Suprapubic skin (tissue), 4 donors: ENCODE results near the gene CD44. TPM values are rescaled to one million over a fixed set of nuclear protein-coding genes. Genes with fewer than 3 reads are reported as not detected.

Source experiments
- DNase-seq, 2 donors: peaks; one replicate each; pipeline ENCODE4 v3.0.0-alpha.2; 2019; ENCODE audit warnings: low spot score in 2 of 2
- H3K27ac ChIP-seq: fragments of 200-600 bp; sonication (generic); one replicate; pipeline ENCODE4 v1.5.1; 2019
- H3K27me3 ChIP-seq: fragments of 200-600 bp; sonication (generic); one replicate; pipeline ENCODE4 v1.5.1; 2019
- H3K36me3 ChIP-seq: fragments of 200-600 bp; sonication (generic); one replicate; pipeline ENCODE4 v1.5.1; 2019
- H3K4me1 ChIP-seq: fragments of 200-600 bp; sonication (generic); one replicate; pipeline ENCODE4 v1.5.1; 2019
- H3K4me3 ChIP-seq: fragments of 200-600 bp; sonication (generic); one replicate; pipeline ENCODE4 v1.5.1; 2019; ENCODE audit warnings: mild to moderate bottlenecking
- H3K9me3 ChIP-seq: fragments of 200-600 bp; sonication (generic); one replicate; pipeline ENCODE4 v1.5.1; 2019
- EP300 ChIP-seq: sonication (generic); formaldehyde crosslinking; IDR thresholded peaks from one replicate; pipeline ENCODE4 v1.6.1; 2017; ENCODE audit warnings: antibody characterized with exemption
- POLR2A ChIP-seq, 2 donors: fragments of 450-650 bp; IDR thresholded peaks; one replicate each; pipeline ENCODE4 v1.6.1; 2017; ENCODE audit warnings: antibody characterized with exemption in 2 of 2, mild to moderate bottlenecking in 2 of 2, moderate library complexity in 2 of 2
- POLR2AphosphoS5 ChIP-seq, 3 donors: sonication (generic); formaldehyde crosslinking; IDR thresholded peaks; one replicate each; pipeline ENCODE4 v1.6.1; 2017; ENCODE audit warnings: antibody characterized with exemption in 3 of 3
- whole genome bisulfite sequencing: methylation state at CpG from one replicate; pipeline ENCODE4 v1.1.5; 2018; 5-methylcytosine and 5-hydroxymethylcytosine counted together
- total RNA-seq, 4 donors: library from RNA; depleted of rRNA; stranded (reverse); fragments of >200 nt; gene quantifications; one replicate each; pipeline ENCODE4 v1.1.0, GENCODE V29; 2016
- TF ChIP-seq, protein P1 (sequence below), 2 donors: fragments of 200-600 bp in 1 of 2; fragments of 450-650 bp in 1 of 2; sonication (generic) in 1 of 2; IDR thresholded peaks; one replicate each; pipeline ENCODE4 v1.5.1; 2016 to 2019; ENCODE audit warnings: antibody characterized with exemption in 2 of 2, mild to moderate bottlenecking in 1 of 2, moderate library complexity in 1 of 2

Gene CD44
- total RNA-seq, 4 donors from 2014 or later = 1,361 to 2,207 (median 1,502) TPM

DNA sequence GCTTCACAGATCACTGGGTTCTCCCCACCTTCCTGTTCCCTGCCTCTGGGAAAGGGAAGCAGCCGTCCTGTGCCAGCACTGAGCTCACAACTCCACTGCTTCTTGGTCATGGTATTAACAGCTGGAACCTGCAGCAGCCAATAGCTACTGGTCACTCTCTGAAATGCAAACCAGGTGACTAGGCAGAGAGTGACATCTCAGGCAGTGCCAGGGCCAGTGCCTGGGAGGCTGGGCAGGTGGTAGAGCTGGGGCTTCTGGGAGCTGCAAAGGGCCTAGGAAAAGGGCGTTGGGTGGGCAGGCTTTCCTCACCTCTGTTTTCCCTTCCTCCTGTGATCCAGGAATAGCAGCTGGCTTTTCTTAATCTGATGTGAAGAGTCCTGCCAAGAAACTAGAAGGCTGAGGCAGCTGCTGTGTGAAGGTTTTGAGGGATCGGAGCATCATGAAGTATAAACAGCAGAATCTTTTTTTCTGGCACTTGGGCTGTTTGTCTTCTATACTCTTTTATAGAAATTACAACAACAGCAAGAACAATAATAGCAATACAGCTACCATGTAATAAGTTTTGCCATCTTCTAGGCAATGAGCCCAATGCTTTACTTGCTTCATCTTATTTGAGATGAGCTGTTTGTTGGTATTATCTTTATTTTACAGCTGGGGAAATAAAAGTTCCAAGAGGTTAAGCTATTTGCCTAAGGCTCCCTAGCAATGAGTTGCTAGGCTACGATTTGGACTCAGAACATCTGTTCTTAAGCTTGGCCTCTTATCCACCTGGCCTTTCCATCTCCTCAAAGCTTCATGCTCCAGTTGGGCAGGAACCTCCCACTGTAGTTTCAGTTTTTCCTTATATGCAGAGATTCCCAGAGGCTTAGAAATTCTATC is 22.0 kb upstream of the CD44 start:
- no peak for DNase-seq
- Histone ChIP-seq H3K4me3 (no peak overlapping the region), H3K4me1 (peaks cover 32% of the 10 kb centered on the region), H3K27me3 (no peaks in the 10 kb centered on the region), H3K9me3 (no peaks in the 10 kb centered on the region), H3K36me3 (no peaks in the 10 kb centered on the region), H3K27ac (peak overlapping the region; percentile 76)
- WGBS = 41% methylated on average over 3 of the region's 4 CpGs
- TF ChIP-seq, protein P1, sequence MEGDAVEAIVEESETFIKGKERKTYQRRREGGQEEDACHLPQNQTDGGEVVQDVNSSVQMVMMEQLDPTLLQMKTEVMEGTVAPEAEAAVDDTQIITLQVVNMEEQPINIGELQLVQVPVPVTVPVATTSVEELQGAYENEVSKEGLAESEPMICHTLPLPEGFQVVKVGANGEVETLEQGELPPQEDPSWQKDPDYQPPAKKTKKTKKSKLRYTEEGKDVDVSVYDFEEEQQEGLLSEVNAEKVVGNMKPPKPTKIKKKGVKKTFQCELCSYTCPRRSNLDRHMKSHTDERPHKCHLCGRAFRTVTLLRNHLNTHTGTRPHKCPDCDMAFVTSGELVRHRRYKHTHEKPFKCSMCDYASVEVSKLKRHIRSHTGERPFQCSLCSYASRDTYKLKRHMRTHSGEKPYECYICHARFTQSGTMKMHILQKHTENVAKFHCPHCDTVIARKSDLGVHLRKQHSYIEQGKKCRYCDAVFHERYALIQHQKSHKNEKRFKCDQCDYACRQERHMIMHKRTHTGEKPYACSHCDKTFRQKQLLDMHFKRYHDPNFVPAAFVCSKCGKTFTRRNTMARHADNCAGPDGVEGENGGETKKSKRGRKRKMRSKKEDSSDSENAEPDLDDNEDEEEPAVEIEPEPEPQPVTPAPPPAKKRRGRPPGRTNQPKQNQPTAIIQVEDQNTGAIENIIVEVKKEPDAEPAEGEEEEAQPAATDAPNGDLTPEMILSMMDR (IDR thresholded peaks at IDR 0.05) = no peak
- TF ChIP-seq EP300 = no peak
- no peak for TF ChIP-seq POLR2A (IDR thresholded peaks at IDR 0.05)
- no peak for TF ChIP-seq POLR2AphosphoS5 (IDR thresholded peaks at IDR 0.05)

GRCh38 chr11:35118906-35119305 is 20.1 kb upstream of the CD44 start:
- DNase-seq = no peak
- WGBS = 93% methylated on average over 4 of the region's 4 CpGs
- no peaks in the 10 kb centered on the region for H3K27me3 ChIP-seq
- H3K36me3 ChIP-seq = no peaks in the 10 kb centered on the region
- no peak overlapping the region for H3K4me3 ChIP-seq
- H3K9me3 ChIP-seq = no peaks in the 10 kb centered on the region
- no peak overlapping the region for H3K27ac ChIP-seq
- TF ChIP-seq EP300 (no peak), POLR2AphosphoS5 (IDR thresholded peaks at IDR 0.05) (no peak), POLR2A (IDR thresholded peaks at IDR 0.05) (no peak)
- TF ChIP-seq, protein P1 (IDR thresholded peaks at IDR 0.05) = no peak
- H3K4me1 ChIP-seq = peaks cover 25% of the 10 kb centered on the region

DNA sequence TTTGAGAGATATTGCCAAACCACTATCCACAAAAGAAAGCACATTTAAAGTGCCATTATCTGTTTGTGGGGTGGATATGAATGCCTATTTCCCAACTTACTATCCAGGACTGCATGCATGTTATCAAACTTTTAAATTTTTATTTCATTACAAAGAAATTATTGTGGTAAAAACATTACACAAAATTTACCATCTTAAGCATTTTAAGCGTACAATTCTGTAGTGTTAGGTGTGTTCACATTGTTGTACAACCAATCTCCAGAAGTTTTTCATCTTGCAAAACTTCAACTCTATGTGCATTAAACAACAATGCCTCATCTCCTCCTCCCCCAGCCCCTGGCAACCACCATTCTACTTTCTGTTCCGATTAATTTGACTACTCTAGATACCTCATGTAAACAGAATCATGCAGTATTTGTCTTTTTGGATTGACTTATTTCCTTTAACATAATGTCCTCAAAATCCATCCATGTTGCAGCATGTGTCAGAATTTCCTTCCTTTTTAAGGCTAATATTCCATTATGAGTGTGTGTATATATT is 17.6 kb upstream of the CD44 start:
- H3K4me3 ChIP-seq = no peak overlapping the region
- no peaks in the 10 kb centered on the region for H3K36me3 ChIP-seq
- H3K27me3 ChIP-seq = no peaks in the 10 kb centered on the region
- TF ChIP-seq, protein P1 (IDR thresholded peaks at IDR 0.05) = no peak
- TF ChIP-seq EP300 (no peak), POLR2AphosphoS5 (IDR thresholded peaks at IDR 0.05) (no peak), POLR2A (IDR thresholded peaks at IDR 0.05) (no peak)
- H3K9me3 ChIP-seq = no peaks in the 10 kb centered on the region
- peaks cover 10% of the 10 kb centered on the region for H3K4me1 ChIP-seq
- DNase-seq = no peak
- 88% methylated on average over 2 of the region's 2 CpGs for WGBS
- H3K27ac ChIP-seq = no peak overlapping the region

DNA sequence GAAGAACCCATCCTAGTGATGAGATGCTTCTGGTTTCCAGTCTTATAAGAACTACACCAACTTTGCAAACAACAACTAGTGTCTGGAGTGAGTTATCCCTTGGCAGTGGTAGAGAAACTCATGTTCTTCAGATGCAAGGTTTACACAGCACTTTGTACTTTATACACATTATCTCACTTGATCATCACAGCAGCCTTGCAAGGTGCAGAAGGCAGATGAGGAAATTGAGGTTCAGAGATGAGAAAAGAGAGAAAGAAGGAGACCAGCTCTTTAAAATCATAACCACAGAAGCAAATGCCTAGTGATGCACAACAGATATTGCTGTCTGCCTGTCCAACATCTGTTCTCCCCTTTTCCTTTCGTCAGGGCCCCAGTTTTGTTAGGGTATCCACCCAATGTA is 16.7 kb upstream of the CD44 start:
- 89% methylated on average over 1 of the region's 1 CpG for WGBS

More for the DNA sequence above, 16.7 kb upstream of the CD44 start:
- Histone ChIP-seq H3K4me1 (peaks cover under 1% of the 10 kb centered on the region), H3K27ac (no peak overlapping the region), H3K4me3 (no peak overlapping the region), H3K27me3 (no peaks in the 10 kb centered on the region), H3K9me3 (no peaks in the 10 kb centered on the region), H3K36me3 (no peaks in the 10 kb centered on the region)
- no peak for DNase-seq
- no peak for TF ChIP-seq POLR2A (IDR thresholded peaks at IDR 0.05)
- no peak for TF ChIP-seq EP300
- TF ChIP-seq, protein P1 (IDR thresholded peaks at IDR 0.05) = no peak
- TF ChIP-seq POLR2AphosphoS5 (IDR thresholded peaks at IDR 0.05) = no peak
